HFF-Myc (cell line): ENCODE results near the gene TCP11L2.
"Not testable (repeated sequence)": the region's sequence is repeated elsewhere in the genome, so short reads cannot be mapped to it uniquely, and the experiment has no call there.

ENCODE experiments used
- DNase-seq: peaks from one replicate; pipeline ENCODE4 v3.0.0-alpha.2; 2011; ENCODE audit warnings: low read depth; ENCODE audit errors: extremely low read depth
- H3K4me3 ChIP-seq: replicated peaks from 2 replicates; pipeline ENCODE4 v1.5.1; 2011; ENCODE audit warnings: low read depth, mild to moderate bottlenecking, control low read depth, low read length
- CTCF ChIP-seq: IDR thresholded peaks from 2 replicates; pipeline ENCODE4 v1.5.1; 2012; ENCODE audit warnings: mild to moderate bottlenecking, low read depth, low read length, control low read depth; ENCODE audit errors: missing control alignments

The TCP11L2 gene

GRCh38 chr12:106308121-106308520 is 5.6 kb downstream of the TCP11L2 start:
- TF ChIP-seq CTCF, result no peak
- DNase-seq, result no peak
- H3K4me3 ChIP-seq, result no peak overlapping the region

GRCh38 chr12:106308611-106309010 is 6.1 kb downstream of the TCP11L2 start:
- no peak overlapping the region for H3K4me3 ChIP-seq
- no peak for TF ChIP-seq CTCF

GRCh38 chr12:106309671-106310505 is 7.4 kb downstream of the TCP11L2 start:
- TF ChIP-seq CTCF, result no peak
- no peak for DNase-seq
- no peak overlapping the region for H3K4me3 ChIP-seq

More at GRCh38 chr12:106308611-106309010, 6.1 kb downstream of the TCP11L2 start:
- DNase-seq, result no peak

- no peak overlapping the region for H3K4me3 ChIP-seq
- no peak for TF ChIP-seq CTCF
- DNase-seq, result no peak
Measured at GRCh38 chr12:106310687-106311086, 8.2 kb downstream of the TCP11L2 start.

GRCh38 chr12:106311139-106311538 is 8.6 kb downstream of the TCP11L2 start:
- DNase-seq, result no peak
- TF ChIP-seq CTCF, result no peak
- H3K4me3 ChIP-seq, result no peak overlapping the region

- H3K4me3 ChIP-seq, DNase-seq: not testable (repeated sequence)
Measured at GRCh38 chr12:106313413-106313812, 10.9 kb downstream of the TCP11L2 start.

GRCh38 chr12:106315523-106315922 is 13.0 kb downstream of the TCP11L2 start:
- DNase-seq, result no peak
- H3K4me3 ChIP-seq, result no peak overlapping the region
- TF ChIP-seq CTCF, result no peak
